Body of pancreas (tissue), 4 donors: ENCODE measurements around the gene ST7L.

Experiments used
- CTCF ChIP-seq, 7 experiments: fragments of 450-650 bp in 4 of 7; fragments of 200-600 bp in 3 of 7; sonication (generic) in 3 of 7; IDR thresholded peaks; one replicate each; pipeline ENCODE4 v1.5.1; 2016 to 2019; ENCODE audit warnings: antibody characterized with exemption in 7 of 7
- POLR2A ChIP-seq, 3 donors: fragments of 450-650 bp; IDR thresholded peaks; one replicate each; pipeline ENCODE4 v1.6.1; 2016; ENCODE audit warnings: antibody characterized with exemption in 3 of 3, mild to moderate bottlenecking in 2 of 3

- TF ChIP-seq CTCF (IDR thresholded peaks at IDR 0.05) (no peak), POLR2A (IDR thresholded peaks at IDR 0.05) (no peak)
Observed at GRCh38 chr1:112575154-112575804, 43.7 kb downstream of the ST7L start.
